NCI-H345 treated with DMSO at 0.1 percent for 48 hours (cell line): ENCODE measurements around the gene TBL1XR1.
"Not testable (repeated sequence)": the region's sequence is repeated elsewhere in the genome, so short reads cannot be mapped to it uniquely, and the experiment has no call there.

Source experiments
- DNase-seq: peaks from one replicate; lab custom pipeline; 2025; ENCODE audit not compliant: unreplicated experiment; lab: John Stamatoyannopoulos, UW

Gene TBL1XR1

GRCh38 chr3:177034832-177035475 lies 162.3 kb downstream of the TBL1XR1 start:
- DNase-seq: no peak

- DNase-seq: no peak
Observed at GRCh38 chr3:177026505-177027277, 170.6 kb downstream of the TBL1XR1 start.

- DNase-seq: no peak
Observed at GRCh38 chr3:177015881-177016280, 181.4 kb downstream of the TBL1XR1 start.

GRCh38 chr3:177013681-177014280 lies 183.5 kb downstream of the TBL1XR1 start:
- no peak for DNase-seq

- no peak for DNase-seq
Observed at GRCh38 chr3:177005718-177006405, 191.4 kb downstream of the TBL1XR1 start.

- not testable (repeated sequence) for DNase-seq
Observed at GRCh38 chr3:177000159-177000558, 197.1 kb downstream of the TBL1XR1 start.

GRCh38 chr3:176995946-176996345 lies 201.3 kb downstream of the TBL1XR1 start:
- no peak for DNase-seq

- no peak for DNase-seq
Observed at GRCh38 chr3:176994891-176995781, 202.1 kb downstream of the TBL1XR1 start.

GRCh38 chr3:176994393-176994792 lies 202.9 kb downstream of the TBL1XR1 start:
- DNase-seq: no peak

- no peak for DNase-seq
Observed at GRCh38 chr3:176992978-176993377, 204.3 kb downstream of the TBL1XR1 start.

- no peak for DNase-seq
Observed at GRCh38 chr3:176992565-176992964, 204.7 kb downstream of the TBL1XR1 start.

- no peak for DNase-seq
Observed at GRCh38 chr3:176988795-176989194, 208.5 kb downstream of the TBL1XR1 start.

GRCh38 chr3:176987901-176988650 lies 209.2 kb downstream of the TBL1XR1 start:
- no peak for DNase-seq

- no peak for DNase-seq
Observed at GRCh38 chr3:176978441-176978840, 218.8 kb downstream of the TBL1XR1 start.

GRCh38 chr3:176977331-176977730 lies 220.0 kb downstream of the TBL1XR1 start:
- DNase-seq: no peak

- DNase-seq: no peak
Observed at GRCh38 chr3:176976586-176976985, 220.7 kb downstream of the TBL1XR1 start.

- no peak for DNase-seq
Observed at GRCh38 chr3:176974279-176974678, 223.0 kb downstream of the TBL1XR1 start.

GRCh38 chr3:176971613-176972174 lies 225.6 kb downstream of the TBL1XR1 start:
- DNase-seq: no peak

- DNase-seq: no peak
Observed at GRCh38 chr3:176970770-176971169, 226.5 kb downstream of the TBL1XR1 start.

- no peak for DNase-seq
Observed at GRCh38 chr3:176969506-176969905, 227.8 kb downstream of the TBL1XR1 start.
